Measurements from ENCODE around the gene TNFRSF1B.

DNA sequence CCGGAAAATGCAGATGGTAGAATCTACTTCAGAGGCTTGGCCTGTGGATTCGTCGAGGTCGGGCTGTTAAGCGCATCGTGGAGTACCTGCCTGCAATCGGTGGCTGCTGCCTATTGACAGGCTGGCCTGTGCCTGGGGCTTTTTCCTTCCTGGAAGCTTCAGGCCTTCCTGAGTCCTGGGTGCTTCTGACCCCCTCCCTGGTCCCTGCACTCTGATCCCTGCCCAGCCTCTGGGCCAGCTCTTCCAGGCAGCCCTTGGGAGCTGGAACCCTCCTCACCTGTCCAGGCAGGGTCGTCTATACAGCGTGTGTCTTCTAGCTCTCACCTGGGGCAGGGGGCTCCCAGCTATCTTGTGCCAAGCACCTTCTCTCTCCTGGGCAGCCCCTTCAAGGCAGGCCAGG, 40.0 kb upstream of the TNFRSF1B start:
- TF ChIP-seq, protein P1, sequence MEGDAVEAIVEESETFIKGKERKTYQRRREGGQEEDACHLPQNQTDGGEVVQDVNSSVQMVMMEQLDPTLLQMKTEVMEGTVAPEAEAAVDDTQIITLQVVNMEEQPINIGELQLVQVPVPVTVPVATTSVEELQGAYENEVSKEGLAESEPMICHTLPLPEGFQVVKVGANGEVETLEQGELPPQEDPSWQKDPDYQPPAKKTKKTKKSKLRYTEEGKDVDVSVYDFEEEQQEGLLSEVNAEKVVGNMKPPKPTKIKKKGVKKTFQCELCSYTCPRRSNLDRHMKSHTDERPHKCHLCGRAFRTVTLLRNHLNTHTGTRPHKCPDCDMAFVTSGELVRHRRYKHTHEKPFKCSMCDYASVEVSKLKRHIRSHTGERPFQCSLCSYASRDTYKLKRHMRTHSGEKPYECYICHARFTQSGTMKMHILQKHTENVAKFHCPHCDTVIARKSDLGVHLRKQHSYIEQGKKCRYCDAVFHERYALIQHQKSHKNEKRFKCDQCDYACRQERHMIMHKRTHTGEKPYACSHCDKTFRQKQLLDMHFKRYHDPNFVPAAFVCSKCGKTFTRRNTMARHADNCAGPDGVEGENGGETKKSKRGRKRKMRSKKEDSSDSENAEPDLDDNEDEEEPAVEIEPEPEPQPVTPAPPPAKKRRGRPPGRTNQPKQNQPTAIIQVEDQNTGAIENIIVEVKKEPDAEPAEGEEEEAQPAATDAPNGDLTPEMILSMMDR (conservative IDR thresholded peaks at IDR 0.05 in 1 of 2, IDR thresholded peaks at IDR 0.05 in 1 of 2; ENCODE audit: extremely low read depth in 1 of 2, insufficient read depth in 1 of 2, low read depth in 1 of 2, low read length in 2 of 2) = no peak
- TF ChIP-seq EZH2 (IDR thresholded peaks at IDR 0.05; ENCODE audit: borderline replicate concordance, low read length) = no peak
